ENCODE results near the gene FTO. TPM values are rescaled to one million over a fixed set of nuclear protein-coding genes. Genes with fewer than 3 reads are reported as not detected.

The FTO gene
- total and polyA plus RNA-seq, 2 of the 8 experiments (the other 6 are each of a cell fraction or from before 2014, with no cell fraction given), result 34.5 to 59.8 TPM

- TF ChIP-seq KDM4A (IDR thresholded peaks at IDR 0.05; ENCODE audit: low read depth, low read length, severe bottlenecking) (no peak), MAX (IDR thresholded peaks at IDR 0.05) (no peak), CHD2 (IDR thresholded peaks at IDR 0.05; ENCODE audit: low read length) (no peak), ASH2L (IDR thresholded peaks at IDR 0.05; ENCODE audit: low read length) (no peak), TAF1 (IDR thresholded peaks at IDR 0.05; ENCODE audit: low read depth, low read length) (no peak), PHF8 (conservative IDR thresholded peaks at IDR 0.05; ENCODE audit: low read depth, low read length) (no peak)
These were observed 399.2 kb downstream of the FTO start (continued) for GRCh38 chr16:54102888-54103866.

Data from H1 (cell line).